Fibroblast of skin of abdomen (primary cell): ENCODE data around the gene CERS1.

Experiments used
- DNase-seq: peaks from one replicate; pipeline ENCODE4 v3.0.0-alpha.2; 2013

CERS1 gene

DNA sequence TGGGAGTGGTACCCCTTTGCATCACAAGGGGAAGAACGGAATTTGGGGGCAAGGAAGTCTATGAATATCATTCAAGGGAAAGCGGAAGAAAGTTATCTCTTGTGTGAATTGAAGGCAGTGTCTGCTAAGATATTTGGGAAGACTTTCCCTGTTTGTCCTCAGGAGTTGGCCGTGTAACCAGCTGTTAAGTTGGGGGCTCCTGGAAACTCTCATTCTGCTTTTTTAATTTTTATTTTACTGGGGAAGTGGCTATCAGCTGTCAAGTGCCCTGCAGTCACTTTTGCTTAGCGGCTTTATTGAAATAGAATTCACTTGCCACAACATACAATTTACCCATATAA, 61.3 kb downstream of the CERS1 start:
- DNase-seq = no peak

DNA sequence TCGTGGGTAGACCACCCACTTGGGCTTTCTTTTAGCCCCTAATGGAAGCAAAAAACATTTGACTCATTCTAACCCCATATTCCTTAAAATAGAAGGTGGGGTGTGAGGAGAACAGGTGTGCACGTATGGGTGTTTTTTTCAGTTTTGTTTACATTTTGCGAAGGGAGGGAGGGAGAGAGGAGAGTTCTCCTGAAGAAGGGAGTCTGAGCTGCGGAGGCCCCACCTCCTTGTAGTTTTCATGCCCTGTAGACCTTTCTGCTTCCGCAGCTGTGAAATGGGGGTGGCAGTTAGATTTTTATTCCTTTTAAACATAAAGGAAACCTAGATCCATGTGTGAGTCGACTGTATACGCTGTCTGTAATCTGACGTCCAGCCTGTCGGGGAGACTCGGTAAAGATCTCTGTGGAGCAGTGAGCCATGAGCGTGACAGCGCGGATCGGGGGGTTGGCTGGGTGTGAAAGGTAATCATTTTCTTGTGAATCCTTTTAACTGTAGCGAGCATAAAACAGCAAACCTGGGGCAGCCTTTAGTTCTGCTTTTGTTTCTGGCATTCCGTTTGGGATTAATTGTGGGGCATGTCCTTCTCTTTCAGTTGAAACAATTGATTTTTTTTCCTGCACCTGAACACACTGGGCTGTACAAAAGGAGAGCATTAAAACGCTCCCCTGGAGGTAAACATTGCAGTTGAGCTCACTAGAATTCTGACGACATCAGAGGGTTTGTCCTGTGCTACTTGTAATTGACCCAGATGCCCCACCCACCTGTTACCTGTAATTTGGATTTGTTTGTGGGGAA, 61.9 kb downstream of the CERS1 start:
- DNase-seq = no peak

DNA sequence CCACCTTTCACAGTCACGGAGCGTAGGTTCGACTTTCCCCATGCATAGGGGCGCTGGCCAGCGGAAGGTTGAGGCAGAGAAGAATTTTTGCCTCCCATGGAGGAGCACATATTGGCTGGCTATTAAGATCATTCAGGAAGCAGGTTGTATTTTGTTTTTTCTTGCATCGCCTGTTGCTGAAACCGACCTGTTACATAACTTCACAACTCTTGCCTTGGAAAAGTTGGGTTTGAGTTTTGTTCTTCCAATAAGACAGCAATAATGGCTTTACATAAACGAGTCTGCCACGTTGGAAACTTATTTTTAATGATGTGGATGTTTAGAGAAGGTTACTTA, 62.8 kb downstream of the CERS1 start:
- no peak for DNase-seq

DNA sequence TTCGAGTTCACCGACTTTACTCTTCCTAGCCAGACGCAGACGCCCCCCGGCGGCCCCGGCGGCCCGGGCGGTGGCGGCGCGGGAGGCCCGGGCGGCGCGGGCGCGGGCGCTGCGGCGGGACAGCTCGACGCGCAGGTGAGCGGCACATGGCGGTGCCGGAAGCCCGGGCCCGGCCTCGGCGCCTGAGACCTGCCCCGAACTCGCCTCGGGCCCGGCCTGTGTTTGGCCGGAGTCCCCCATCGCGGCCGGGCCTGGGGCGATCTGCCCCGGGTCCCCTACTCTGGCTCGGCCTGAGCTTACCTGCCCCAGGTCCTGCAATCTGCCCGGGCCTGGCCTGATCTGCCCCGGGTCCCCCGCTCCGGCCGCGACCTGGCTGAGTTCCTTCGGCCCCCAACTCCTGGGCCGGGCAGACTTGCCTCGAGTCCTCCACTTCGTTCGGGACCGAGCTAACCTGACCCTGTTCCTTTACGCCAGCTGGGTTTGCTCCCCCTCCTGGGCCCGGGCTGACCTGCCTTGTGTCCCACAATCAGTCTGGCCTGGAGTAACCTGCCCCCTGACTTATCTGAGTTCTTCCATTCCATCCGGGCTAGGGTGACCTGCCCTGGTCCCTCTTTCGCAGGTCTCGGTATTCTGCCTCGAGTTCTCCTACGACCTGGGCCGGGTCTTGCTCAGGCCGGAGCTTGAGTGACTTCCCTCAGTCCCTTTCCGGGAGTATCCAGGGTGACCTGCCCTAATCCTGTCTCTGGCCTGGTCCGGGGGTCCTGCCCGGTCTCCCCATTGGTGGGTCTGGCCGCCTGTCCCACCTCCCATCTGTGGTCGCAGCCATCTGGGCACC, 63.4 kb downstream of the CERS1 start:
- DNase-seq = no peak

DNA sequence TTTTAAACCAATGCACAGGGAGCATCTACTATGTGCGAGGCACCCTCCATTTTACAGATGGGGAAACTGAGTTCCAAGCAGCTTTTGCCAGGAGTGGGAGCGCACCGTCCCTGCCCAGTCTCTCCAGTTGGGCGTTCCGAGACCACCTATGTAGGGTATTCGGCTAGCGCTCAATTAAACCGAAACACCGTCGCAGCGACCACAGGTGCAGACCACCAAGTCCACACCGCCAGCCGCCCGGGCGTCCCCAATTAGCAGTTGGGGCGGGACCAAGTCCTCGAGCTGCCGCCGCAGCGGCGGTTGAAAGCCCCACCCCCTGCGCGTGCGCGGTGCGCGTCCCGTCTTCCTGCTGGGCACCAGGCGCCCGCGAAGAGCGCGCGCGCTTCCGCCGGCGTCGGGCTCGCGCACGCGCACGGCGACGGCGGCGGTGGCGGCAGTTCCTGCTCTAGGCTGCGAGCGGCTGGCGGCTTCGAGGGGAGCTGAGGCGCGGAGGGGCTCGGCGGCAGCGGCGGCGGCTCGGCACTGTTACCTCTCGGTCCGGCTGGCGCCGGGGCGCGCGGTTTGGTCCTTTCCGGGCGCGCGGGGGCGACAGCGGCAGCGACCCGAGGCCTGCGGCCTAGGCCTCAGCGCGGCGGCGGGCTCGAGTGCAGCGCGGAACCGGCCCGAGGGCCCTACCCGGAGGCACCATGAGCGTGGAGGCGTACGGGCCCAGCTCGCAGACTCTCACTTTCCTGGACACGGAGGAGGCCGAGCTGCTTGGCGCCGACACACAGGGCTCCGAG, 64.2 kb downstream of the CERS1 start, which contains the start of gene UPF1:
TSS of gene UPF1 (plus strand) at position 436 of the 782 bp plus-strand sequence. CDS start at position 687, 251 bp downstream.
- peak; percentile 92 for DNase-seq

DNA sequence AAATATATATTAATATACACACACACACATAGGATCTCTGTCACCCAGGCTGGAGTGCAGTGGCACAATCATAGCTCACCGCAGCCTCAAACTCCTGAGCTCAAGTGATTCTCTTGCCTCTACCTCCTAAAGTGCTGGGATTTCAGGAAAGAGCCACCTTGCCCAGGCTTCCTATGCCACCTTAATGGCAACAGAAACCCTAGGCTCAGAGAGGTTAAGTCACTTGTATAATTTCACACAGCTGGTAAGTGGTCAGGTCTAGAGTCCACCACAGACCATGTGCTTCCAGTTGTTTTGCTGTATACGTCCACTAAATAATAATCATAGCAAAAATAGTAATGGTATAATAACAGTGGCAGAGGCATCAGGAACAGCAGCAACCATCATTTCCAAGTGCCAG, 65.5 kb downstream of the CERS1 start:
- DNase-seq = no peak

DNA sequence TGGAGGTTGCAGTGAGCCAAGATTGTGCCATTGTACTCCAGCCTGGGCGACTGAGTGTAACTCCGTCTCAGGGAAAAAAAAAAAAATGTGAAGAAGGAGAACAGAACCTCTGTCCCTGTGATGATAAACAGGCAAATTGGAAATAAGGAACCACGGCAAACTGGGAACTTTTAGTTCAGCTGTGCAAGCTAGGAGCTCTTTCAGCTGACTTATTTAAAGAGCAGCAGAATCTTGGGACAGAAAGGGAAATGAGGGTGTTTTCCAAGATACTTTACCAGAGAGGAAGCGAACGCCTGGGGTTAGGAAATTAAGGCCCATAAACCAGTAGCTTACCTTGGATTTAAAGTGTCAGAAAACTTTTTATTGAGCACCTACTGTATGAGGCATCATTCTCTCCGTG, 67.2 kb downstream of the CERS1 start:
- DNase-seq = no peak
